ENCODE measurements around the gene OR5T1.

DNA sequence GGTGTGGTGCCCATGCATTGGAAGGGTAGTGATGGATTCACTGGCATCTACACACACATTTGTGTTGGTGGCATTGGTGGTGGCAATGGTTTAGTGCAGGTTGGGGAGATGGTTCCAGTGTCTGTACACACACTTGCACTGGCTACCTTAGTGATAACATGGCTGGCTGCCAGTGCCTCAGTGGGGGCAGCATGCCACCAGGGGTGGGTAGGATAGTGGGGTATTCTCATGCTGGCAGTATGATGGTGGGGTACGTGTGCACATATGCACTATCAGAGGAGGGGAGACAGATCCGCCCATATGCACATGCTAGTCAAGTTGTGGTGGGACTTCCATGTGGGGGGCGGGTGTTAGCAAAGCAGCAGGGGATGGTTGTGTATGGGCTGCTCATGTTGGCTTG is 33.9 kb downstream of the OR5T1 start:
- TF ChIP-seq, protein P1, sequence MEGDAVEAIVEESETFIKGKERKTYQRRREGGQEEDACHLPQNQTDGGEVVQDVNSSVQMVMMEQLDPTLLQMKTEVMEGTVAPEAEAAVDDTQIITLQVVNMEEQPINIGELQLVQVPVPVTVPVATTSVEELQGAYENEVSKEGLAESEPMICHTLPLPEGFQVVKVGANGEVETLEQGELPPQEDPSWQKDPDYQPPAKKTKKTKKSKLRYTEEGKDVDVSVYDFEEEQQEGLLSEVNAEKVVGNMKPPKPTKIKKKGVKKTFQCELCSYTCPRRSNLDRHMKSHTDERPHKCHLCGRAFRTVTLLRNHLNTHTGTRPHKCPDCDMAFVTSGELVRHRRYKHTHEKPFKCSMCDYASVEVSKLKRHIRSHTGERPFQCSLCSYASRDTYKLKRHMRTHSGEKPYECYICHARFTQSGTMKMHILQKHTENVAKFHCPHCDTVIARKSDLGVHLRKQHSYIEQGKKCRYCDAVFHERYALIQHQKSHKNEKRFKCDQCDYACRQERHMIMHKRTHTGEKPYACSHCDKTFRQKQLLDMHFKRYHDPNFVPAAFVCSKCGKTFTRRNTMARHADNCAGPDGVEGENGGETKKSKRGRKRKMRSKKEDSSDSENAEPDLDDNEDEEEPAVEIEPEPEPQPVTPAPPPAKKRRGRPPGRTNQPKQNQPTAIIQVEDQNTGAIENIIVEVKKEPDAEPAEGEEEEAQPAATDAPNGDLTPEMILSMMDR (conservative IDR thresholded peaks at IDR 0.05 in 1 of 2, IDR thresholded peaks at IDR 0.05 in 1 of 2; ENCODE audit: low read depth in 1 of 2, low read length in 2 of 2) = no peak
- TF ChIP-seq EZH2 (IDR thresholded peaks at IDR 0.05; ENCODE audit: low read length, missing control alignments) = no peak

All from fibroblast of lung (primary cell).